HEK293T (cell line): Measurements from ENCODE around the gene GRAMD1B.

Source experiments
- ARNT ChIP-seq: fragments of 450-650 bp; IDR thresholded peaks from 2 replicates; pipeline ENCODE4 v1.6.1; 2017; ENCODE audit warnings: mild to moderate bottlenecking
- BHLHE40 ChIP-seq: fragments of 450-650 bp; IDR thresholded peaks from 2 replicates; pipeline ENCODE4 v1.6.1; 2016; ENCODE audit warnings: mild to moderate bottlenecking, moderate library complexity, borderline replicate concordance
- FOXK2 ChIP-seq: fragments of 450-650 bp; IDR thresholded peaks from 2 replicates; pipeline ENCODE4 v1.6.1; 2016; ENCODE audit warnings: mild to moderate bottlenecking
- LEF1 ChIP-seq: fragments of 450-650 bp; IDR thresholded peaks from 2 replicates; pipeline ENCODE4 v1.6.1; 2017; ENCODE audit warnings: mild to moderate bottlenecking, borderline replicate concordance
- NFRKB ChIP-seq: fragments of 450-650 bp; IDR thresholded peaks from 2 replicates; pipeline ENCODE4 v1.6.1; 2016; ENCODE audit warnings: mild to moderate bottlenecking, moderate library complexity
- TARDBP ChIP-seq: fragments of 450-650 bp; IDR thresholded peaks from 2 replicates; pipeline ENCODE4 v1.6.1; 2016
- TF ChIP-seq, protein P1 (sequence below): fragments of 450-650 bp; IDR thresholded peaks from 2 replicates; pipeline ENCODE4 v1.6.1; 2016

DNA sequence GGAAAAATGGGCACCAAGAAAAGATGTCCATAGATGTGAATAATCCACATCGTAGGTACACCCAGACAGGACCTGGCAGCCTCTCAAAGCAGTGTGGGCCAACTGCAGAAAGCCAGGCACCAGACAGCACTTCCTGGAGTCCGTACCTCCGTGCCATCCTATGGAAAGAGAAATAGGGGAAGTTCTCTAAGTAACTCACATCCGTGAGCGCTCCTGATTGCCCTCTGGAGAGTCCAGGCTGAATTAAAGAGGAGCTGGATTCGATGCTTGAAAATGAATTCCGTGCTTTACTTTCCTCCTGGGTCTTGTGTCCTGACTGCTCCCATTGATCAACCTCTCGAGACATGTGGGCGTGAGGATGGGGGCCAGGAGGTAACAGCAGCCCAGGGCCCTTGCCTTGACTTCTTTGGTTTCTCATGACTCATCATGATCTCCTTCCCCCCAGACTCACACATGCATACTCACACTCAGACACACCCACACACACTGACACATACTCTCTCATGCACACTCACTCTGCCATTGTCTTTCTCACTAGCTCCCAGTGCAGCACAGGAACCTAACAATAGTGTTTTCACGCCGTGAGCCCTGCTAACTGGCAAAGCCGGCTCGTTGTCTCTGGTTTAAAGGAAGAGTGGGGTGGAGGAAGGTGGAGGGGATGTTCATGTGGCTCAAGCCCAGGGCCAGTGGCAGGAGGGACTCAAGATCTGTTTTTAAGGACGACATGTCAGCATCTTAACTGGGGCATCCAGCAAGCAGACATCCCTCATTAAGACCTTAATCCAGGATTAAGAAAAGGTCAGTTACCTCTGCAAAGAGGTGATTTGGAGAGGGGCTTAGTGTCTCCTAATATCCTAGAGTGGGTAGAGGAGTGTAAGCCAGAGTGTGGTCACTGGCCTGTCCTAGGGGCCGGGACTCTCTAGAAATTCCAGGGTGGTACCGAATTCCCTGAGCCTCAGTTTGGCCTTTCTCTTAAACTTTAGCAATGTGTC, 120.2 kb downstream of the GRAMD1B start:
- TF ChIP-seq FOXK2 (no peak), BHLHE40 (no peak), TARDBP (no peak), NFRKB (no peak), ARNT (no peak), LEF1 (no peak)
- TF ChIP-seq, protein P1, sequence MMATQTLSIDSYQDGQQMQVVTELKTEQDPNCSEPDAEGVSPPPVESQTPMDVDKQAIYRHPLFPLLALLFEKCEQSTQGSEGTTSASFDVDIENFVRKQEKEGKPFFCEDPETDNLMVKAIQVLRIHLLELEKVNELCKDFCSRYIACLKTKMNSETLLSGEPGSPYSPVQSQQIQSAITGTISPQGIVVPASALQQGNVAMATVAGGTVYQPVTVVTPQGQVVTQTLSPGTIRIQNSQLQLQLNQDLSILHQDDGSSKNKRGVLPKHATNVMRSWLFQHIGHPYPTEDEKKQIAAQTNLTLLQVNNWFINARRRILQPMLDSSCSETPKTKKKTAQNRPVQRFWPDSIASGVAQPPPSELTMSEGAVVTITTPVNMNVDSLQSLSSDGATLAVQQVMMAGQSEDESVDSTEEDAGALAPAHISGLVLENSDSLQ, result no peak
